Uterus (tissue), 4 donors: Measurements from ENCODE around the gene CCNY. TPM values are rescaled to one million over a fixed set of nuclear protein-coding genes. Genes with fewer than 3 reads are reported as not detected.
"Not testable (repeated sequence)": the region's sequence is repeated elsewhere in the genome, so short reads cannot be mapped to it uniquely, and the experiment has no call there.

Experiments
- DNase-seq, 2 donors: peaks; one replicate each; pipeline ENCODE4 v3.0.0-alpha.2; 2019 to 2020
- H3K27ac ChIP-seq, 2 donors: fragments of 200-600 bp; sonication (generic); 1 replicate in 1 of 2; 2 replicates in 1 of 2; pipeline ENCODE4 v1.5.1; 2016 to 2018
- H3K27me3 ChIP-seq, 2 donors: fragments of 200-600 bp; sonication (generic); one replicate each; pipeline ENCODE4 v1.5.1; 2018 to 2019; ENCODE audit warnings: control low read depth in 1 of 2
- H3K36me3 ChIP-seq, 2 donors: fragments of 200-600 bp; sonication (generic); one replicate each; pipeline ENCODE4 v1.5.1; 2019; ENCODE audit warnings: control low read depth in 1 of 2
- H3K4me1 ChIP-seq, 2 donors: fragments of 200-600 bp; sonication (generic); one replicate each; pipeline ENCODE4 v1.5.1; 2018 to 2019; ENCODE audit warnings: control low read depth in 1 of 2
- H3K4me3 ChIP-seq, 2 donors: fragments of 200-600 bp; sonication (generic); 1 replicate in 1 of 2; 2 replicates in 1 of 2; pipeline ENCODE4 v1.5.1; 2018 to 2019; ENCODE audit warnings: mild to moderate bottlenecking in 1 of 2
- H3K9me3 ChIP-seq, 2 donors: fragments of 200-600 bp; sonication (generic); one replicate each; pipeline ENCODE4 v1.5.1; 2019; ENCODE audit warnings: control low read depth in 1 of 2
- POLR2A ChIP-seq, 2 donors: fragments of 450-650 bp; IDR thresholded peaks; one replicate each; pipeline ENCODE4 v1.6.1; 2016; ENCODE audit warnings: antibody characterized with exemption in 2 of 2, mild to moderate bottlenecking in 1 of 2, moderate library complexity in 1 of 2
- intact Hi-C: fragments of 100-400 bp; cut with DNase I; formaldehyde crosslinking; loops from one replicate; pipeline ENCODE4 v1.15.1; 2023; ENCODE audit warnings: low total_unique reads
- total RNA-seq, 4 donors: library from RNA; depleted of rRNA in 3 of 4; stranded (reverse); fragments of >200 nt in 3 of 4; gene quantifications; one replicate each; pipeline versions ENCODE4 v1.1.0 to v1.2.4, GENCODE V29; 2014 to 2023
- TF ChIP-seq, protein P1 (sequence below), 4 experiments: fragments of 200-600 bp in 2 of 4; fragments of 450-650 bp in 2 of 4; sonication (generic) in 2 of 4; IDR thresholded peaks; one replicate each; pipeline ENCODE4 v1.5.1; 2016 to 2019; ENCODE audit warnings: antibody characterized with exemption in 4 of 4, mild to moderate bottlenecking in 2 of 4, moderate library complexity in 1 of 4
- donor health status: DM: yes; HTN: yes; CAD: no.

CCNY gene
- total RNA-seq, 4 donors from 2014 or later = 28.2 to 79.2 (median 46.2) TPM

DNA sequence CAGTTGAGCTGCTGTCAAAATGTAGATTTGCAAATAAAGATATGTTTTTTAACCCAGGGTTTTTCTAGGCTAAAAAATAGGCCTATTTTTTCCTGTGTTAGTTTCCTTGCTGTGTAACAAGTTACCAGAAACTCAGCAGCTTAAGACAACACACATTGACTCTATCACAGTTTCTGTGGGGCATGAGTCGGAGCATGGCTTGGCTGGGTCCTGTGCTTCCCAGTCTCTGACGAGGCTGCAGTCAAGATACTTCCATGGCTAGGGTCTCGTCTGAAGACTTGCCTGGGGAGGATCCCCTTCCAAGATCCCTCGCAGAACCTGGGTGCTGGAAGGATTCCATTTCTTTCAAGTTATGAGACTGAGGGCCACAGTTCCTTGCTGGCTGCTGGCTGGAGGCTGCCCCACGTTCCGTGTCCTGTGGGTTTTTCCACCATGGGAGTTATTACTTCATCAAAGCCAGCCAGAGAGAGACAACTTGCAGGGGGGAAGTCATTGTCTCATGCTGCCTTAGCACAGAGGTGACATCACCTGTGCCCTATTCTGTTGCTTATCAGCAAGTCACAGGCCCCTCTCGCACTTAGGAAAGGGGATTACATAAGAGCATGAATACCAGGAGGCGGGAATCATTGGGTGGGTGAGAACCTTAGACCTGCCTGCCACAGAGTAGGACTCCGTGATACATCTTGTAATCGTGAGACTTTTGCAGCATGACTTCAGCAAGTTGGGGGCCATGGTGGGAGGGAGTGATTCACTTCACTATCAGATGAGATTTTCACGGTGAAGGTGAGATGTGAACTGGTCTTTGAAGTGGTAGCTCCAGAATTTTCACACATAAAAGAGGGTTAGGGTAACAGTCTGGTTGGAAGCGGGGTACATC, 77.9 kb downstream of the CCNY start:
- intact Hi-C loops = no loop called here
- H3K36me3 ChIP-seq = no peaks in the 10 kb centered on the region
- no peaks in the 10 kb centered on the region for H3K9me3 ChIP-seq
- TF ChIP-seq, protein P1, sequence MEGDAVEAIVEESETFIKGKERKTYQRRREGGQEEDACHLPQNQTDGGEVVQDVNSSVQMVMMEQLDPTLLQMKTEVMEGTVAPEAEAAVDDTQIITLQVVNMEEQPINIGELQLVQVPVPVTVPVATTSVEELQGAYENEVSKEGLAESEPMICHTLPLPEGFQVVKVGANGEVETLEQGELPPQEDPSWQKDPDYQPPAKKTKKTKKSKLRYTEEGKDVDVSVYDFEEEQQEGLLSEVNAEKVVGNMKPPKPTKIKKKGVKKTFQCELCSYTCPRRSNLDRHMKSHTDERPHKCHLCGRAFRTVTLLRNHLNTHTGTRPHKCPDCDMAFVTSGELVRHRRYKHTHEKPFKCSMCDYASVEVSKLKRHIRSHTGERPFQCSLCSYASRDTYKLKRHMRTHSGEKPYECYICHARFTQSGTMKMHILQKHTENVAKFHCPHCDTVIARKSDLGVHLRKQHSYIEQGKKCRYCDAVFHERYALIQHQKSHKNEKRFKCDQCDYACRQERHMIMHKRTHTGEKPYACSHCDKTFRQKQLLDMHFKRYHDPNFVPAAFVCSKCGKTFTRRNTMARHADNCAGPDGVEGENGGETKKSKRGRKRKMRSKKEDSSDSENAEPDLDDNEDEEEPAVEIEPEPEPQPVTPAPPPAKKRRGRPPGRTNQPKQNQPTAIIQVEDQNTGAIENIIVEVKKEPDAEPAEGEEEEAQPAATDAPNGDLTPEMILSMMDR (IDR thresholded peaks at IDR 0.05) = no peak
- no peak for TF ChIP-seq POLR2A (IDR thresholded peaks at IDR 0.05)
- DNase-seq = peak in 1 of 2 donors; percentile 13
- no peaks in the 10 kb centered on the region for H3K27me3 ChIP-seq
- peak overlapping the region; percentile 93 to 99 for H3K27ac ChIP-seq
- H3K4me3 ChIP-seq = no peak overlapping the region
- peaks cover 0 to 4% of the 10 kb centered on the region in 2 donors for H3K4me1 ChIP-seq

DNA sequence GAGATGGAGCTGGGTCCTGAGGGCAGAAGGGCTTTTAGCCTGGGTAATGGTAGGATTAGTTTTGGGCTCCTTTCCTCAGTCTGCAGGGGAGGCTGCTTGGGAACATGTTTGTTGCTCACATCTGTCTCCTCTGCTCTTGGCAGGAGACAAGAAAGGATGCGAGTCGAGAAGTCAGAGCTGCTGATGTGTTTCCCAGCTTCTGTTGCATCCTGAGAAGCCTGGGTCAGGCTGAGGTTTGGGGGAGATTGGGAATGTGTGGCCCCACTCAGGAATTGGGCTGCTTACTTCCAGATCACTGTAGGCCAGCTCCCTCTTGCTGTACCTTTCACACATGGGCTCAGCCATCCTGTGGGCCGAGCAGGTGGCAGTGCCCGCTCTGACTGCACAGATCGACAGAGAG, 79.2 kb downstream of the CCNY start:
- no peak overlapping the region for H3K4me3 ChIP-seq
- intact Hi-C loops = no loop called here
- peaks cover 4 to 8% of the 10 kb centered on the region in 2 donors for H3K4me1 ChIP-seq
- H3K36me3 ChIP-seq = no peaks in the 10 kb centered on the region
- TF ChIP-seq, protein P1 (IDR thresholded peaks at IDR 0.05) = no peak
- TF ChIP-seq POLR2A (IDR thresholded peaks at IDR 0.05) = no peak
- DNase-seq = peak in 1 of 2 donors; percentile 20
- peak overlapping the region; percentile 93 to 99 for H3K27ac ChIP-seq
- no peaks in the 10 kb centered on the region for H3K9me3 ChIP-seq
- no peaks in the 10 kb centered on the region for H3K27me3 ChIP-seq

DNA sequence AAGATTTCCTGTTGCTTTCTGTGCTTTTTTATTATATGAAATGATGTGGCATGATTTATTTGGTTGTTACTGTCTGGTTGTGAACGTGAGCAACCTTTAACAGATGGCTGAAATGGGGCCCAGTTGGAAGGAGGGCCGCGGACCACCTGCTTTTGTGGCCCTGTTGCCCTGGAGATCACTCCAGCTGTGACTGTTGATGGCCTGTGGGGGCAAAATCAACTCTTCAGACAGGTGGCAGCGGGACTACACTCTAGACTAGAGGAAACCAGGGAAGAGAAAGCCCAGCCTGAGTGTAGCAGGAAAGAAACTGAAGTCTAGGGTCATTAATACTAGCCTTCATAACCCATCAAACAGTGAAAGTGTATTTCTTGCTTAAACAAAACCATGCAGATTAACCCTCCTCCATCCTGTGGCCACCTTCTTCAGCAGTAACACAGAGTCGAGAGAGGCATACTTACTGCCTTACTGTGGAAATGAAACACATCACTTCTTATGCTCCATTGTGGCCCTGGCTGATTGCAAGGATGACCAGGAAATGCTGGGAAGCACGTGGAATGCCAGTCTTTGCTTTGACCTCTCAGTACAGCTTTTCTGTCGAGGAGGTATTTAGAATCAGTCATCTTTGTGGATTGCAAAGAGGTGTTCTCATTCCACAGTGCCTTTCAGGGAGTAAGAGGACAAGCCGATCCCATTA, 80.5 kb downstream of the CCNY start:
- no peak for TF ChIP-seq POLR2A (IDR thresholded peaks at IDR 0.05)
- TF ChIP-seq, protein P1 (IDR thresholded peaks at IDR 0.05) = no peak
- intact Hi-C loops = no loop called here
- peaks cover 10 to 14% of the 10 kb centered on the region in 2 donors for H3K4me1 ChIP-seq

DNA sequence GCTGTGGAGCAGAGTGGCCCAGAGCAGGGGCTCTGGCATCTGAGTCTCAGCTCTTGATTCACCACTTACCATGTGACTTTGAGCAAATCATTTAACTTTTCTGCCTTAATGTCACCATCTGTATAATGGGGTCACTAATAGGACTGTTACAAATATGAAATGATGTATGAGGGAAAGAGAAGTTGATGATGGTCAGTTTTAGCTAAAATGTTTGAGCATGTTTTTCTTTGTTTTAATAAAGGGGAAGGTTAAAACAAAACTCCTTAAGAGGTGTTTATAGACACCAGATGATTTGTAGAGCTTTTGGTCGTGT, 81.0 kb downstream of the CCNY start:
- H3K4me1 ChIP-seq = peaks cover 10 to 11% of the 10 kb centered on the region in 2 donors
- intact Hi-C loops = no loop called here
- no peaks in the 10 kb centered on the region for H3K9me3 ChIP-seq
- TF ChIP-seq POLR2A (IDR thresholded peaks at IDR 0.05) = no peak
- TF ChIP-seq, protein P1 (IDR thresholded peaks at IDR 0.05) = no peak
- no peaks in the 10 kb centered on the region for H3K27me3 ChIP-seq
- no peak overlapping the region for H3K4me3 ChIP-seq
- no peaks in the 10 kb centered on the region for H3K36me3 ChIP-seq
- H3K27ac ChIP-seq = peak overlapping the region; percentile 93 to 99
- DNase-seq = peak in 1 of 2 donors; percentile 12

More for the DNA sequence above, 80.5 kb downstream of the CCNY start:
- peak in 1 of 2 donors; percentile 19 for DNase-seq
- H3K9me3 ChIP-seq = no peaks in the 10 kb centered on the region
- no peaks in the 10 kb centered on the region for H3K36me3 ChIP-seq
- H3K27ac ChIP-seq = peak overlapping the region; percentile 93 to 99
- H3K4me3 ChIP-seq = no peak overlapping the region
- H3K27me3 ChIP-seq = no peaks in the 10 kb centered on the region

DNA sequence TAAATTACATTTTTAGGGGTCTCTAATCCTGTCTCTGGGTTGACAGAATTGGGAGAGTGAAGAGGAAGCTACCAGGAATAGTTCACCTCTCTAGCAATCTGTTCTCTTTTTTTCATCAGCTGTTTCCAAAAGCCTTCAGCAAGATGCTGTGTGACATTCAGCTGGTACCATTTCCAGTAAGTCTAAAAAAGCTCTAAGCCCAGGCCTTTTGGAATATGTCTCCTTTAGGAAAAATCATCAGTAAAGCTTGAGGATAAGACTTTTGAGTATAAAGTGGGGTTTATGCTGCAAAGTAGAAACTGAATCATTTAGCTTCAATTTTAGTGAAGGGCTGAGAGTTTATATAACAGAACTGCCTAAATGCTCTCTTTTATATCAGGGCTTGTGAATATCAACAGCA, 81.5 kb downstream of the CCNY start:
- no peaks in the 10 kb centered on the region for H3K36me3 ChIP-seq
- peaks cover 11 to 13% of the 10 kb centered on the region in 2 donors for H3K4me1 ChIP-seq
- intact Hi-C loops = no loop called here
- H3K27ac ChIP-seq = peak overlapping the region; percentile 93 to 99
- H3K27me3 ChIP-seq = no peaks in the 10 kb centered on the region
- TF ChIP-seq POLR2A (IDR thresholded peaks at IDR 0.05) = no peak
- TF ChIP-seq, protein P1 (IDR thresholded peaks at IDR 0.05) = no peak
- peak in 1 of 2 donors; percentile 0 for DNase-seq
- H3K4me3 ChIP-seq = no peak overlapping the region
- no peaks in the 10 kb centered on the region for H3K9me3 ChIP-seq

DNA sequence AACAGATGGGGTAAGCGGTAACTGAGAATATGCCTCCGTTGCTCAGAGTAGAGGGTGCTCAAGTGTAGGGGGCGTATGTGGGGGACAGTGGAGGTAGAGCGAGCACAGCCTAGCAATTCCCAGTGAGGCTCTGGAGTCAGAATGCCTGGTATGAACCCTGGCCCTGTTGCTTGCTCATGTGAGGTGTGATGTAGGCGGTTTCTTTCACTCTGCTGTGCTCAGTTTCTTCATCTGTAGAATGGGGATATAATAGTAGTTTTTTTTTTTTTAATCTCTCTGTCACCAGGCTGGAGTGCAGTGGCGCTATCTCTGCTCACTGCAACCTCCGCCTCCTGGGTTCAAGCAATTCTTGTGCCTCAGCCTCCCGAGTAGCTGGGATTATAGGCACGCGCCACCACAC, 82.3 kb downstream of the CCNY start:
- peak in 1 of 2 donors; percentile 12 for DNase-seq
- H3K27ac ChIP-seq = peak overlapping the region; percentile 93 to 99
- intact Hi-C loops, H3K36me3 ChIP-seq, H3K9me3 ChIP-seq, H3K4me3 ChIP-seq, H3K27me3 ChIP-seq: not testable (repeated sequence)
- peaks cover 11 to 18% of the 10 kb centered on the region in 2 donors for H3K4me1 ChIP-seq
